ENCODE data around the gene SLC2A1.
A peak's percentile ranks its signal among the peaks of the same experiment; 100 is the strongest.

SLC2A1 gene

GRCh38 chr1:42960122-42960390 lies 1.4 kb upstream of the SLC2A1 start:
- no peak for DNase-seq

DNA sequence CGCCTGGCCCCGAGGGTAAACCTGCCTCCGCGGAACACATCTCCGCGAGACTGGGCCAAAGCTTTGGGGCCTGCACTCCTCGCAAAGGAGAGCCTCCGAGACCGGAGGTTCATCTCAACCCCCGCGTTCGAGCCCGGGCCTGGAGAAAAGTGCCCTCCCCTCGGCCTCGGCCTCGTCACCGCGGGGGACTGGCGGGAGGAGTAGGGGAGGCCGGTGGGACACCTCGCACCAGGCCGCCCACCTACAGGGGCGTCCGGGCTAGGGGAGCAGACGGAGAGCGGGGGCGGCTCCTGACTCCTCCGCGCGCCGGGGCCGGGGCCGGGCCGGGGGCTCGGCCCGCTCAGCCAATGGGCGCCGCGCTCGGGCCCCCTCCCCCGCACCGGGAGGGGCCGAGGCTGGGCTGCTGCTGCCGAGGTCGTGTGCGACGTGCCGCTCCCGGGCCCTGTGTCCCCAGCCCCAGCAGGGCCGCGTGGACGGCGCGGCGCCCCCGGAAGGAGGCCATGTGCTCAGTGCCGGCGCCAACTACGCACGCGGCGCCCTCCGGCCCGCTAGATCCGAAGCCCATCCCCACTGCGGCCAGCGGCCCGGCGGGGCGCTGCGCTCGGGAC lies 684 bp downstream of the SLC2A1 start:
- DNase-seq, result peak; percentile 70 to 72

DNA sequence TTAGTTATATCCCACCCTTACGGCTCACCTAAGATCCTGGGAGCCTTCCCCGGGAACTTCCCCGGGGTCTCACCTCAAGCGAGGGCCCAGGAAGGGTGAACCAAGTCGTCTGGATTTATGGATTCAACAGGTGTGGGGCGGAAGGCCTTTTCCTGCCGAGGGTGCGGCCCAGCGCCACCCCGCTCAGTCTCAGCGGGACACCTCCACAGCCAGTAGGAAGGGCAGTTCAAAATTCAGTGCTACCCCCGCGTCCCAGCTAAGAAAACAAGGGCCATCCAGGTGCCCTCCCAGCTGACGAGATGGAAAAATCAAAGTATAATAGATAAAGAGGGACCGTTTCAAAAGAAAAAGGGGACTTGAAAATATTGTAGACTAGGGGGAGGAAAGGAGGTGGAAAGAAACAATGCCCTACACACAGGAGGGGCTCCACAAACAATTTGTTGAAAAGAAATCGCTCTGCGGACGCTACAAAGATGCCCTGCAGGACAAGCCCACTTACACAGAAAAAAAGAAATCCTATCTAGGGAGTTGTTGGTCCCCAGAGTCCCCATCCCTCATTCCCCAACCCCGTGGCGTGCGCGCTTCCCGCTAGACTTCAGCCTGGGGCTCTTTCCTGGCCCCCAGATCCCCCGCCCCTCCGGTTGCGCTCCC lies 1.3 kb downstream of the SLC2A1 start:
- DNase-seq, result no peak

- no peak for DNase-seq
Observed at GRCh38 chr1:42956739-42957138, 1.9 kb downstream of the SLC2A1 start.

GRCh38 chr1:42955311-42956063 lies 3.2 kb downstream of the SLC2A1 start:
- DNase-seq, result no peak

- no peak for DNase-seq
Observed at GRCh38 chr1:42953182-42954180, 5.2 kb downstream of the SLC2A1 start.

- no peak for DNase-seq
Observed at GRCh38 chr1:42952303-42953001, 6.2 kb downstream of the SLC2A1 start.

DNA sequence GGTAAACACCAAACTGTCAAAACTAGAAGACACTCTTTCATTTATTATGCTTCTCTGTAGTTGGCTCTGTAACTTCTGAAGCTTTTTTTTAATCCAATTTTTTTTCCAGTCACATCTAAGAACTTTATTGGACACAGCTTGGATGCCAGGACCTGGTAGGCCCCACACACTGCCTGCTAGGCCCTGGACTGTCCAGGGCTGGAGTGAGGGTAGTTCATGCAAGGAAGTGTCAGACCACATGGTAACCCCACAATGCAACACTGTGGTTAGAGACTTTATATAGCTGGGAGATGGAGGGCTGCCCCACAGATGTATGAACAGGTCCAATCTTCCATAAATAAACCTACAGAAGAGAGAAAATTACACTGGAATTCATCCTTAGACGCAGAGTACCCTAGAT lies 7.1 kb downstream of the SLC2A1 start:
- no peak for DNase-seq

DNA sequence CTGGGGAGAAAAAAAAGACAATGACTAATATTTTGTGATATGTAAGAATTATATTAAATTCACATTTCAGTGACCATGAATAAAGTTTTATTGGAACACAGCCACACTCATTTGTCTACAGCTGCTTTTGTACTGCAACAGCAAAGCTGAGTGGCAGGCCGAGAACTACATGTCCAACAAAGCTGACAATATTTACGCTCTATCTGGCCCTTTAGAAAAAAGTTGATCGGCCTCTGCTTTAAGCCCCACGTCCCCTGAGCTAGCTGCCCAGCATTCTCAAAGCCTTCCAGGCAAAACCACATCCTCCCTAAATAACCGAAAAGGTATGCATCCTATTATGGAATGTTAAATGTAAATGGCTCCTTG lies 8.6 kb downstream of the SLC2A1 start:
- DNase-seq, result no peak

DNA sequence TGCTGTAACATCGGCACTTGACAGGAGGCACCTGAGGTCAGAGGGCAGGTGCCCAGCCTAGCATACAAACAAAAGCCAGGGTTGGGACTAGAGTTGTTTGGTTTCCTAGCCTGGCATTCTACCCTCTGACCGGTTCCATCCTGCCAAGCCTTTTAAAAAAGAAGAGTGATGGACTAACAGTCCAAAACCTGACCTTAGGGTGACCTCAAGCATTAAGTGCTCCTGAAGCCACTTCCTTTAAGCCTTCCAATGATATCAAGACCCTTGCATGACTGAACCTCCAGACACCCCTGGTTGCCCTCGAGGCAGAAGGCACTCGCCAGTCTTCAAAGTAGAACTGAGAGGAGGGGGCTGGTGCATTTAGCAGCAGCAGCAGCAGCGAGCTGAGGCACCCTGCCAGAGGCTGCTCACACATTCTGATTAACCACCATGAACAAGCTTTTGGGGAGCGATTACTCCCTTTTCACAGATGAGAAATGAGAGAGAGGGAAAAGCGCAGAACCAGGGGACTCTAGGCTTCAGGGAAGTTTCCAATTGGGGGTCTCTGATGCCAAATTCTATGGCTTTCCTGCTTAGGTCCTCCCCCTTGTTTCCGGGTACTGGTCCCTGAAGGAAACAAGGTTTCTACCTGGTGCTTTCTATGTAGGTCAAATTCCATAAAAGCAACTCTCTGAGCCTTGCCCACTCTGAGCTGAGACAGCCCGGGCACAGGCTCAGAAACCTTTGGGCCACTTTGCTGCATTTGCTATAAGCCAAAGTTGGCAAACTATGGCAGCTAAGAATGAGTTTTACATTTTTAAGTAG lies 9.2 kb downstream of the SLC2A1 start:
- DNase-seq, result no peak

- no peak for DNase-seq
Observed at GRCh38 chr1:42947965-42948732, 10.5 kb downstream of the SLC2A1 start.

DNA sequence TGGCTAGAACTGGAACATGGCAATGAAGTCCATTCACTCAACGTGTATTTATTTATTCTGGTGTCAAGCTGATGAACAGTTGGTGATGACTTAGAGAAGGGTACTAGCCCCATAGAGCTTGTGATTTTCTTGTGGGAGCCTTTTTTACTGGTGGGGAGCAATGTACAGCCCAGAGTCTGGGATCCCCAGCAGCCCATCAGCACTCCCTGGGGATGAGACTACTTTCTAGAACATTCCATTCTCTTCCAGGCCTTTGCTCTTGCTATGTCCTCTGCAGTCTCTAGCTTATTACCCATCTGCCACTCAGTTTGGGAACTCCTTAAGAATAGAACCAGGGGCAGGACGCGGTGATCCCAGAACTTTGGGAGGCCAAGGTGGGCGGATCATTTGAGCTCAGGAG lies 11.6 kb downstream of the SLC2A1 start:
- DNase-seq, result no peak

DNA sequence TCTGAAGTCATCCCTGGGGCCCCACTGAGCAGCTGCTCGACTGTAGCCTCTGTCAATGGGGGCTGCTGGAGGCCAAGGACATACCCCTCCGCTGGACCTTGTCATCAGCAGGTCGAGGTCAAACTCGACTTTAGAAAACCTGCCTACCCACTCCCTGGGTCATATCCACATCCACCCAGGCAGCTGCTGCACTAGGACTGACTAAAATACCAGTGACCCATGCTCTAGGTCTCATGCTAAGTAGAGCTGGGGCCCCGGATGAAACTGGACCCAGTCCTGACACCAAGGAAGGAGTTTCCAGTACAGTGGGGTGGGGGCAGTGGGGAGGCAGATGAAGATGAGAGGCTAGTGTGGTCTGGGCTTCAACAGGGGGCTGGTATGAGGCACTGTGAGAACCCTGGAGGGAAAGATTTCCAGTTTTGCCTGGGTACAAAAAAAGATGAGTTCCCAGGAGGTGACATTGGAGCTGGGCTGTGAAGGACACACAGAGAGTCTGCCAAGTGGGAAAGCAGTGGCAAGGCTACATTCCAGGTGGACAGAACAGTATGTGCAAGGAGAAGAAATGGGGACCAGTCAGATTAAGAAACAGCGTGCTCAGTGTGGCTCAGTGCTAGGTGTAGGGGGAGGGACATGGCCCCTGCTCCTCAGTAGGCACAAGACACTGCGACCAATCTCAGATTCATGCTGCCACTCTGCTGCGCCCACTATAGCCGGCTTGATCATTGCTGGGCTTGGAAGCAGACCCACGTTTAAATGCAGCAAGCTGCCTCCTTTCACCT lies 12.4 kb downstream of the SLC2A1 start:
- no peak for DNase-seq

DNA sequence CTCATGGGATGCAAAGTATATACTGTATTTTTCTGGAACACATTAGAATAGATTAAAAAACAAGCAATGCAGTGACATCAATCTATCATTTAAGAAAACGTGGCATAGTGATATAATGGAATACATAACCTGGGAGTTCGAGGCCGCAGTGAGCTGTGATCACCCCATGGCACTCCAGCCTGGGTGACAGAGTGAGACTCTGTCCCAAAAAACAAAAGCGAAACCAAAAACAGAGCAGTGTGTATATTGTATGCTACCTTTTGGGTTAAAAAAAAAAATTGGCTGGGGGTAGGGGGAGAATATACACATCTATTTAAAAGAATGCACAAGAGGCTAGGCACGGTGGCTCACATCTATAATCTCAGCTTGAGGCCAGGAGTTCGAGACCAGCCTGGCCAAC lies 13.5 kb downstream of the SLC2A1 start:
- DNase-seq, result no peak

GRCh38 chr1:42944246-42944928 lies 14.3 kb downstream of the SLC2A1 start:
- no peak for DNase-seq

- DNase-seq, result no peak
Observed at GRCh38 chr1:42943728-42944127, 14.9 kb downstream of the SLC2A1 start.

DNA sequence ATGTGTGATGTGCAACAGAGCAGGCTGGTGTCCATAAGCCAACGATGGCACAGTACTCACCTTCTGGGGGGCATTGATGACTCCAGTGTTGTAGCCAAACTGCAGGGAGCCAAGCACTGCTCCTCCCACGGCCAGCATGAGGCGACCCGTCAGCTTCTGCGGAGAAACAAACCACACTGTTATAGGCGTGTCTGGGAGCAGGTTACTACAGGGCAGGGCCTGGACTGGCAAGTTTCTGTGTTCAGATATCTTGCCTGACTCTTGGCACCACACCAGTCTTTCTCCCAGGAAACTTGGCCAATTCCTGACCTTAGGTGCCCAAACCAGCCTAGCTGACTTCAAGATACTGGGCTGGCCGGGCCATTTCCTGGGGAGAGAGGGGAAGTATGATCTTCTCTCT lies 15.5 kb downstream of the SLC2A1 start:
- DNase-seq, result peak in 1 of 2 experiments; percentile 23

- no peak for DNase-seq
Observed at GRCh38 chr1:42942444-42942843, 16.2 kb downstream of the SLC2A1 start.

GRCh38 chr1:42941640-42942330 lies 16.9 kb downstream of the SLC2A1 start:
- peak in 1 of 2 experiments; percentile 43 for DNase-seq

All from stimulated activated CD4-positive, alpha-beta T cell treated with anti-CD3 and anti-CD28 coated beads, Interleukin-4, amount 100 ng/mL, for 4 hours (primary cell).